HG02678 (cell line): Measurements from ENCODE around the gene PIP5K1B.

Experiments
- ATAC-seq: cut with Tn5 transposase; IDR thresholded peaks from one replicate; pipeline ENCODE4 v1.9.1; 2021; ENCODE audit warnings: mild to moderate bottlenecking, moderate library complexity; ENCODE audit not compliant: unreplicated experiment

The PIP5K1B gene

DNA sequence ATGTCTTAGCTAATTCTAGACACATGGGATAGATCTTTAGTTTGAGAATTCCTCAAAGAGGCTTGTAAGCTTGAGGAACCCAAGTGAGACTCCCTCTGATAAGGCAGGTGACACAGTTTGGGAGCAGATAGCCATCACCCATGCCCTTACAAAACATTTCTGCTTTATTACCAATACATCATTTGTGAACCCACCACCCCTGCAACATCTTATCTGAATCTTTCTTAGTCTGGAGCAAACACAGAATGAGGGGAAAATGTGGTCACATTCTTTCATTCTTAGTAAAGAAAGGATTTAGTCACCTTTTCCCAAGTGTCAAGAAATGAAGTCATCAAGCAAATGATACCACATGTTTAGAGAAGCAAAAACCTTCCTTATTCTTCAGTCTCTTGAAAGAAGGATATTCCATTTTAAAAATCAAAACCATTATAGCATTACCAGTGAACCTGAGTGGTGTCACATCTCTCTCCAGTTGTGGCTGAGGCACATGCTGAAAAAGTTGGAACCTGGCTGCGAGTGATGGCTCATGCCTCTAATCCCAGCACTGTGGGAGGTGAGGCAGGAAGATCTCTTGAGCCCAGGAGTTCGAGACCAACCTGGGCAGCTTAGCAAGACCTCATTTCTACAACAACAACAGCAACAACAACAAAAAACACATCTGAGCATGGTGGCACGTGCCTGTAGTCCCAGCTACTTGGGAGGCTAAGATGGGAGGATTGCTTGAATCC is 243.0 kb downstream of the PIP5K1B start:
- ATAC-seq, result no peak

DNA sequence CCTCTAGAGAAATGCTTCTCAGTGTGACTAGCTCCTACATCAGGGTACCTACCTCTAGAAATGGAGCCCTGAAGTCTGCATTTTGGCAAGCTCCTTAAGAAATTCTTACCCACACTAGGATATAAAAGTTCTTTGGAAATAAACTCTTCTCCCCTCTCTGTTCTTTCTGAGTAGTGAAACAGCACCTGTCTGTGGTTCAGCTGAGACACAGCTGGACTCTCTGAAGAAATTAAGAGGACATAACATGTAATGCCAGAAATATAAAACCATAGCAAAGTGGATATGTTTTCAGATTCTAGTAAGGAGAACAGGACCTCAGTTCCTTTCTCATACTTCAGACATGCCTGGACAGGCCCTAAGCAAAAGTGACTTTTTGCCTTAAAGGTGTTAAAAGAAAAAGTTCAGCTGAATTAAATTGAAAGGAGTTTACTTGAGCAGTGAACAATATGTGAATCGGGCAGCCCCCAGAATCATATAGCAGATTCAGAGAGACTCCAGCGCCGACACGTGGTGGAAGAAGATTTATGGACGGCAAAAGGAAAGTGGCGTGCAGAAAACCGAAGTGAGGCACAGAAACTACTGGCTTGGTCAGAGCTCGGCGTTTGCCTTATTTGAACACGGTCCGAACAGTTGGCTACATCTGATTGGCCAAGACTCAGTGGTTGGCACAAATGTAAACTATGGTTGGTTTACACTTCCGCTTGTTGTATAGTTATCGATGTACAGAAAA is 244.4 kb downstream of the PIP5K1B start:
- peak; percentile 39 for ATAC-seq

DNA sequence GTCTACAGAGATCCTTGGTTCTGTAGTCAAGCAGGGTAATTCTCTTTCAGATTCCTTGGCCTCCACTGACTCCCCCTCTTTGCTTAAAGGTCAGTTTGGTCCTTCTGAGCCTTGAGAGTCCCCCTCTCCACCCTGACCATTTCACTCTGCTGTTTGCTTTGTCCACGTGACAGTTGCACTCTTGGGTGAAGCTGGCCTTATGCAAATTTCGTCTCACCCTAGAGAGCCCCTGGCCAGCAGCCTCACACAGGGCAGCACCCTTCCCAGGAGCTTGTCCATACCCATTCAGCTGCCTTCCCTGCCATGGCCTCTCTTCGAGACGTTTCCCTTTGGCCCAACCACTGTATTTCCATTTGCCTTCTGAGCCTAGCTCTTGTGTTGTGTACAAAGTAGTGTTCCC is 245.1 kb downstream of the PIP5K1B start:
- ATAC-seq, result no peak

DNA sequence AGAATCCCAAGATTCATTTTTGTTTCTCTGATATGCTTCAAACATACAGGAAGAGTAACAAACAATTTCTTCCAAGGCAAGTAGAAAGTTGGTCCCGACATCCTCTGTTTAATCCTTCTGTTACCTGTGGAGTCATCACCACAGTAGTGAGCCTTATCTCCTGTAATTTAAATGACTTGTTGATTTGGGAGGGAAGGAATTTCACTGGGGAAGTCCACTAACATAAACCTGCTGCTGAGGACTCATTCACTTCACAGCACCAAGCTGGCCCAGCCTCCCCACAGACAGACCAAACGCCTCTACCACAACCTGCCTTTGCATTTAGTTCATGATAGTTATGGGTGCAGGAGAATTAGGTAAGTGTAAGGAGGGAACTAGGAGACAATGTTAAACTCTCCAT is 245.6 kb downstream of the PIP5K1B start:
- no peak for ATAC-seq

DNA sequence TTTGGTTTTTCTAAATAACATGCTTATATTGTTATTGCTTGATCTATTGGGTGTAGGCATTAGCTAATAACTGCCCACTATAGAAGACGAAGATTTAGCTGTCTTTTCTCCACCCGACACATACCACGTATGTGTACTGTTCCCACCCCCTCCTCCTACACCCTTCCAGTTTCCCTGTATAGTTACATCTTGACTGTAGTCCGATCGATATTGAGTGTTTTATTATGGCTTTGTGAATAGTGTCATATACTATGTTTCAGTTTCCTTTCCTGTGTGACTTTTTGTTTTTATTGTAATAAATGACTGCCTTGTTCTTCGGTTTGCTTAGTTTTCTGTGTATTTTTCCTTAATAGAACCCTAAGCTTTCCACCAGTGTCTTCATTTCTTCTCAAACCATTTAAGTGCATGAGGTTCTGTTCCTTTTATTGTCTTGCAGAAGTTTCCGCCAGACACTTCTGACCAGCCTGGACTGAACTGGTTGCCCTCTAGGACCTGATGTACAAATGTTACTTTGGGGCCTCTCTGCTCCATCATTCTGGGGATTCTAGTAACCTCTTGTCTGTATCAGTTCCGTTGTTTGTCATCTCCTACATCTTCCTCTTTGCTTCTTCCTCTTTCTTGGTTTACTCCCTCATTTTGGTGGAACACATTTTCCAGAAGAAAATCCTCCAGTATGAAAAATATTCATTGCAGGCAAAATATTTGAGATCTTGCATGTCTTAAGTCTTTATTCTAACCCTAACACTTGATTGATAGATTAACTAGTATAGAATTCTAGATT is 247.0 kb downstream of the PIP5K1B start:
- ATAC-seq, result peak; percentile 40

DNA sequence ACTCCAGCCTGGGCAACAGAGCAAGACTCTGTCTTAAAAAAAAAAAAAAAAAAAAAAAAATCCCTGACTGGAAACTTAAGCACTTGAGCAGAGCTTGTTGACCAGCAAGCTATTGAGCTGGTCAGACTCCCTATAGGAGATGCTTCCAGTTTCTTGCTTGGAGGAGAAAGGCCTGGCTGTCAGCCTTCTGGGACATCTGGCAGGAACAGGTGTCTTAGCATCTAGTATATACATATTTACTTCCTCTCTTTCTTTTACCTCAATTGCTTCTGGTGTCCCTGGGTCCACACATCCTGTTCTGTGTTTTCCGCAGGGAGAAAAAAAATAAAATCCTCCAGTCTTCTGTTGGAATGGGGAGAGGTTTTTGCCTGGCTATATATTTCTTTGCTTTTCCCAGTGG is 248.7 kb downstream of the PIP5K1B start:
- ATAC-seq, result no peak

DNA sequence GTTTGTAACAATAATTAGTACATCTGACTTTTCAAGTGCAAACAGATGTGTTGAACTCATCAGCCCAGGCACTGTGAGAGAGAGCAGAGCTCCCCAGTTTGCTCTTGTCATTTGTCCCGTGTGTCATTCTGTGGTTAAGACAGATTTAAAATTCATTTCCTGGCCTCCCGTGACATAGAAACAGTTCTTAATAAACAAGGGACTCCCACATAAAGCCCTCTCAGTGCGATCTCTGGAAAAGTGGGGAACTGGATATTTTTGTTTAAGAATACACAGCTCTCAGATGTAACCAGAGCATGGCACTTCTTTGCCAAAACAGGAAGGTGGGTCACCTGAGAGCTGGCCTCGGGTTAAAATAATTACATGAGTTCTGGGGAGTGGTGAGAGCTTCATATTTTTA is 250.3 kb downstream of the PIP5K1B start:
- no peak for ATAC-seq

DNA sequence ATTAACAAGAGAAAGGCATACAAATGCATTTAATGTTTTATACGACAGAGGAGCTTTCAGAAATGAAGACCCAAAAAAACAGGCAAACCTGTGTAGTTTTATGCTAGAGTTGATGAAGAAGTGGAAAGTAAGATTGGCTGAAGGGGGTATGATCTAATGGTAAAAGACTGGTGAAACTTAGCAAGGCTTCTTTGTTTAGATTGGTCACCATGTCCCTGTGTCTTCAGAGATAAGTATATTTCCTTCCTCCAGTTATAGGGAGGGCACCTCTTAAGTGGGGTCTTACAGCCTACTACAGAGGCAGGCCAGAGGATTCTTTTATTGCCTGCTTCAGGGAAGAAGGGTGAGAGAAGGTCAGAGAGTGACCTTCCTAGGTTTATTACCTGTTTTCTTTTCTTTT is 252.4 kb downstream of the PIP5K1B start:
- no peak for ATAC-seq

DNA sequence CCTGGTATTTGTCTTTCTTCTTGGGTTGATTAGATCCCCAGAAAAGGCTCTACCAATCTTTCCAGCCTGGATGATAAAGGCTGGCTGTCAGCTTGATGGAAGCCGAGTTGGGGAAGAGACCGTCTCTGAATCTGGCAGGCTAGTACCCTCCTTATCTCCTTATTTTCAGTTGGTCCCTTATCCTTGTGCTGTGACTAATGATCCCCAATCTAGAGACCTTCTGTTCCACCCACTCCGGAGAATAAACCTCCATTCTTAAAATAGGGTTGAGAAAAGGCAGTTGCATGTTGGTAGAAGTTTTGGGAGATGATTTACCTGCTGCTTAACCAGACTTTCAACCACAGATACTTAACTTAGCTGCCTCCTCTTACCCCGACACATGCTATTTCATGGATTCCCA is 256.5 kb downstream of the PIP5K1B start:
- no peak for ATAC-seq

DNA sequence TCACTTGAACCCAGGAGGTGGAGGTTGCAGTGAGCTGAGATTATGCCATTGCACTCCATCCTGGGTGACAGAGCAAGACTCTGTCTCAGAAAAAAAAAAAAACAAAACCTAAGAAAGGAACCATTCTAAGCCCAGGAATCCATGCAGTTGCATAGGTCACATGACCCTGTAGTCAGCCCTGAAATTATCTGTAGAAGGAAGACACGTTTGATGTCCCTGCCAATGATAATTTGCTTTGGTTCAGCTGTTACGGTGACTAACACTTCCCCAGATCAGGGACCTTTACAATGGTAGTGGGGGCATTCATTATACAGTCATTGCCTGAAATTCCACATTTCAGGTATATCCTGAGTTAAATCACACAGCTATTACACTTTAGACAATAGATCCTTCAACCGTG is 258.4 kb downstream of the PIP5K1B start:
- no peak for ATAC-seq

DNA sequence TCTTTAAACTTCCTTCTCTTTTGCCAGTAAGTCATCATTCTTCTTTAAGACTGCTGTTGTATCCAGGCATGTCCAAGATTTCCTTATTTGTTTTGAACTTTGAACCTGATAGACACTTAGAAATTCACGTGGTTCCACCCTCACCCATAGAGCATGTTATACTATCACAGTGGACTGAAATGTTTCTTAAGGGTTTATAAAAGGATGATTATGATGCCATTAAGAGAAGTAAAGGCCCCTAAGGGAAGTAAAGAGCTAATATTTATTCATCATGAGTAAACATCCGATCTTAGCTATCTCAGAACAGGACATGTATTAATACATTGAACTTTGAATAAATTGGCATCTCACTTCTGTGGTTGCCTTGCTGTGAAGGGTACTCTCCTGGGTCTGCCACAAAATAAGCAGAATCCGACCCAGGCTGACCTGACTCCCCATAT is 259.1 kb downstream of the PIP5K1B start:
- no peak for ATAC-seq

DNA sequence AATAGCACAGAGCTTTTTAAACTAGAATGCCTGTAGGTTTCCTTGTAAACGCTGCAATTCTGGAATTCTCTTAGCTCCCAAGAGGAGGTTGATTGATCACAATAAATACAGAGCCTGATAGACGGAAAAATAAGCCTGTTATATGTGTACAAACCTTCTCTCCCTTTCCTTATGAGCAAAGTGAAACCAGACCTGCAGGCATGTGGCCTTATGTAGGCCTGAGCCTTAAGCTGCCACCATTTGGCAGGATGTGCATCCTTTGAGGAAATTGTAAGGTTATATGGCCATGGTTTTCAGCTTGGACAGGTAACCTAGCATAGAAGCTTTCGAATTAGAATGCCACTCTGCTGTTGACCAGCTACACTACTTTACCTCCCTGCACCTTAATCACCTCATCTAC is 259.7 kb downstream of the PIP5K1B start:
- ATAC-seq, result no peak

DNA sequence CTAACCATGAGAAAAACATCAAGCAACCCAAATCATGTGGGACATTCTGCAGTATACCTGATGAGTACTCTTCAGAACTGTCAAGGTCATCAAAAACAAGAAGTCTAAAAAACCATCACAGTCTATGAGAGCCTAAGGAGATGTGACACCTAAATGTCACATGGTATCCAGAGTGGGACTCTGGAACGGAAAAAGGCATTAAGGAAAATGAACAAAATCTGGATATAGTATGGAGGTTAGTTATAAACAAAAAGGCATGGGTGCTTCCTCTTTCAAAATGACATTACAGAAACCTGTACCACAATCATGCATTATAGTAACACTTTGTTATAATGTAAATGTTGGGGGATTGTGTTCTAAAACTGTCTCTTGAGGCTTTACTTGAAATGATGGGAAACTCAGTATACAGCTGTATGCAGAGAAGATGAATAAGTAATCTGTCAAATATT is 261.5 kb downstream of the PIP5K1B start:
- ATAC-seq, result peak; percentile 74

DNA sequence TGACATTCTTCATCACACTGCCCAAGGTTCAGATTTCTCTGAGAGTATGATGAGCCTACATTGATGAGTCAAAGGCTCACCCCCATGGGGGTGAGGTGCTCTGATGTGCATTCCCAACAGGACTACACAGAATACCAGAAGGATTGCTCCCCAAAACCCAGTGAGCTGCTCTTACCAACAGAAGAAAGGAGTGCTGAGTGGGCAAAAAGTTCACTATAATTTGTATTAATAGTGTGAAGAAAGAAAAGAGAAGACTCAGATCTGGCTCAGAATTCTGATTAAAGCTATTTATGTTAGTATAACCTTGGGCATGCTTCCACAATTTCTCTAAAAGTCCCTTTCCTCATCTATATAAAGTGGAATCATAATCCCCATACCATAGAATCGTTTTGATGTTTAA is 262.8 kb downstream of the PIP5K1B start:
- no peak for ATAC-seq

DNA sequence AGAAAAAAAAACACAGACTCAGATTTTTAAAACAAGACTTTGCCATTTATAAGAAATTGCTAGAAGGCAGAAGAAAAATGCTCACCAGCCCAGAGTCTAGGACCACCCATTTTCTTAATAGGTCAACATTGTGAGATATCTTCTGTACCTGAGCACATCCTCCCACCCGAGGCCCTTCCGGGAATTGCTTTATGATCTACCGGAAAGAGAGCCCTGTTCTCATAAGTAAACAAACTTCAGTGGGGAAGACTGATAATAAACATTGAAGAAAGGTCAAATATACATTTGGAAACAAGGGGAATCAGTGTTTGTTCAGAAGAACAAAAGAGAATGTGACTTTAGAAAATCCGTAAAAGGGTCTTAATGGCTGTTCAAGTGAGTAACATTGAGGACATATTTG is 264.5 kb downstream of the PIP5K1B start:
- no peak for ATAC-seq

DNA sequence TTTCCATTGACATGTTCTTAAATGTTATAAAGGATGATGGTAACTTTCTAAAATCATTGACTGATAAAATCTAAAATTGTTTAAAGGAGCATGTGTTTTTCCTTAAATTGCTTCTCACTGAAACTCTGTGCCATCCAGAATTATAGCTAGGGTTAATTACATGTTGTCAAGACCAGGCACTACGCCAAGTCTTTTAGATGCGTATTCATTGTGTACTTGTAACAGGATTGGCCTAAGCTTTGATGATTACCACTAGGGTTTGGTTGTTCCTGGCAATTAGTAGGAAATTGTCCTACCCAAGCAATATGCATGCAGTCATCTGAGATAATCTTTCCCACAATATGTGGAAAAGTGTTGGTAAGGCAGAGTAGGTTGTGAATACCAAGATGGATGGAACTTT is 265.1 kb downstream of the PIP5K1B start:
- no peak for ATAC-seq

DNA sequence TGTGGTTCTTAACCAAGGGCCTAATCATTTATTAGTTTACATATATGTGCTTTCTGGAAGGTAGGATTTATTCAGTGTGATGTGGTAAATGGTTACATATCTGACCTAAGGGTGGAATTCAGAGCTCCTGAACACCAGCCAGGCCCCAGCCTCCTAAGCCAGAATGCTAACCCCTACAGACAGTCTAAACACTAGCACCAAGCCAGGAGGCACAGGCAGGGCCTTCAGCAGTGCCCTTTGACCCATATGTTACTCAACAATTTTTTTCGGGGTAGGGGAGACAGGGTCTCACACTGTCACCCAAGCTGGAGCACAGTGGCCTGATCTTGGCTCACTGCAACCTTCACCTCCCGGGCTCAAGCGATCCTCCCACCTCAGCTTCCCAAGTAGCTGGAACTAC is 268.6 kb downstream of the PIP5K1B start:
- no peak for ATAC-seq

DNA sequence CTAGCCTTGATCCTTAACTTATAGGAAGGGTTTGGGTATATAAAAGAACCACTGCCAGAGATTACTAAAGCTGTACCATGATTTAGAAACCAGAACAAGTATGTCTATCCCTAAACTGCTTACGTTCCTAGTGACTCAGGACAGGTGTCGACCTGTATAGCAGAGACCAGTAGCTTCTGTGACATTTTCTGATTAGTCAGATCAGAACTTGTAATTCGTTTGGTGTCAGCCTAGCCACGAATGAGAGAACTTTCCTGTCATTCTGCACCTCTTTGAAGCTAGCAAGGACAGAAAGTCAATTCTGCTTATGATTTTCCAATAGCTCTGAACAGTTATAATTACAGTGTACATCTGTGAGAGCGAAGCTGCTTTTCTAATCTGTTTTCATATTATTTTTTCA is 269.4 kb downstream of the PIP5K1B start:
- peak; percentile 81 for ATAC-seq

DNA sequence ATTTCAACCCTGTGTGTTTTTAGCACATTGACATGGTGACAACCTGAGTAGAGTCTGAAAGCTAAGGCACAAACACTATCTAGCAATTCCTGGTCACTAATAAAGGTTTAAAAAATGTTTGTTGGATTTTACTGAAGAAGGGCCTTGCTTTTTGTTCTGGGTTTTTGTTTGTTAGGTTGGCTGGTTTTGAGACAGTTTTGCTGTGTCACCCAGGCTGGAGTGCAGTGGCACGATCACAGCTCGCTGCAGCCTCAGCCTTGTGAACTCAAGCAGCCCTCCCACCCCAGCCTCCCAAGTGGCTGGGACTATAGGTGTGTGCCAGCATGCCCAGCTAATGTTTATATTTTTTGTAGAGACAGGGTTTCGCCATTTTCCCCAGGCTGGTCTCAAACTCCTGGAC is 269.9 kb downstream of the PIP5K1B start:
- ATAC-seq, result no peak

DNA sequence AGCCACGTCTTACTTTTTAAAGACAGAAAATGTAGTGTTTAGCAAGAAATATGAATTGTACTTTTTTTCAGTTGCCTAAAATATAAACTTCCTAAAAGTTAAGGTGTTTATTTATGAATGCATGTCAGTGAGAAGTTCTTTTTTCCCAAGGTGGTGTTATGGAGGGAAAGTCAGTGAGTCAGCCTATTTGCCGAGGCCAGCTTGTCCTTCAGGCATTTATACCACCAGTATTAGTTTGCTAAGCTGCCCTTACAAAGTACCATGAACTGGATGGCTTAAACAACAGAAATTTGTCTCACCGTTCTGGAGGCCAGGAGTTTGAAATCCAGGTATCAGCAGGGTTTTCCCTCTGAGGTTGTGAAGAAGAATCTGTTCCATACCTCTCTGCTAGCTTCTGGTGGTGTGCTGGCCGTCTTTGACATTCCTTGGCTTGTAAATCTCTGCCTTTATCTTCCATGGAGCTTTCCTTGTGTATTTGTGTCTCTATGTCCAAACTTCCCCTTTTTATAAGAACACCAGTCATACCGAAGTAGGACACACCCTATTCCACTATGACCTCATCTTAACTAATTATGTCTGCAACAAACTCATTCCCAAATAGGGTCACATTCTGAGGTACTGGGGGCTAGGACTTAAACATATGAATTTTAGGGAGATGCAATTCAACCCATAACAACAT is 270.5 kb downstream of the PIP5K1B start:
- ATAC-seq, result no peak

DNA sequence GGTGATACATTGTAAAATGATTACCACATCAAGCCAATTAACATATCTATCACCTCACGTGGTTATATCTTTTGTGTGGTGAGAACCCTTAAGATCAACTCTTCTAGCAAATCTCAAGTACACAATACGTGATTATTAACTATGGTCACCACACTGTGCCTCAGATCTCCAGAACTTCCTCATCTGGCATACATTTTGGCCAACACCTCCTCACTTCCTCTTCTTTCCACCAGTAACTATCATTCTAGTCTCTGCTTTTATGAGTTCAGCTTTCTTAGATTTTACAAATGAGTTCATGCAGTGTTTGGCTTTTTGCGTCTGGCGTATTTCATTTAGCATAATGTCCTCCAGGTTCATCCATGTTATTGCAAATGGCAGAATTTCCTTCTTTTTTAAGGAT is 273.0 kb downstream of the PIP5K1B start:
- ATAC-seq, result peak; percentile 18
